Activated naive CD8-positive, alpha-beta T cell treated with anti-CD3 and anti-CD28 coated beads, Interleukin-2, amount 10 ng/mL, durations not matched to agents 7 days and 5 days (primary cell): Measurements from ENCODE around the gene HABP2. TPM values are rescaled to one million over a fixed set of nuclear protein-coding genes. Genes with fewer than 3 reads are reported as not detected.

Source experiments
- ATAC-seq: fragments of 150-1000 bp; cut with Tn5 transposase; one replicate; pipeline ENCODE4 v1.10.0; 2021; ENCODE audit warnings: low read depth, moderate library complexity
- POLR2A ChIA-PET: fragments of 350-600 bp; sonication (Branson Sonifier 250); formaldehyde crosslinking; loops from one replicate; lab custom pipeline; 2021; ENCODE audit warnings: antibody characterized with exemption; lab: Charles Lee
- DNase-seq: peaks from one replicate; pipeline ENCODE4 v3.0.0; 2021
- H3K27ac Mint-ChIP-seq: one replicate; pipeline ENCODE4 v1.8.0; 2022; ENCODE audit warnings: mild to moderate bottlenecking, mixed read lengths
- H3K27me3 Mint-ChIP-seq: one replicate; pipeline ENCODE4 v1.8.0; 2022; ENCODE audit warnings: mild to moderate bottlenecking, moderate library complexity, mixed read lengths
- H3K36me3 Mint-ChIP-seq: one replicate; pipeline ENCODE4 v1.8.0; 2021; ENCODE audit warnings: mild to moderate bottlenecking, mixed read lengths
- H3K4me1 Mint-ChIP-seq: one replicate; pipeline ENCODE4 v1.8.0; 2021; ENCODE audit warnings: mixed read lengths
- H3K4me3 Mint-ChIP-seq: one replicate; pipeline ENCODE4 v1.8.0; 2022; ENCODE audit warnings: mild to moderate bottlenecking, moderate library complexity, mixed read lengths
- H3K9me3 Mint-ChIP-seq: one replicate; pipeline ENCODE4 v1.8.0; 2021; ENCODE audit warnings: mixed read lengths
- total RNA-seq, 2 experiments: library from RNA; stranded (reverse); gene quantifications; one replicate each; pipeline ENCODE4 v1.2.3, GENCODE V29; 2021

The HABP2 gene
- total RNA-seq, 2 experiments from 2014 or later = not detected

DNA sequence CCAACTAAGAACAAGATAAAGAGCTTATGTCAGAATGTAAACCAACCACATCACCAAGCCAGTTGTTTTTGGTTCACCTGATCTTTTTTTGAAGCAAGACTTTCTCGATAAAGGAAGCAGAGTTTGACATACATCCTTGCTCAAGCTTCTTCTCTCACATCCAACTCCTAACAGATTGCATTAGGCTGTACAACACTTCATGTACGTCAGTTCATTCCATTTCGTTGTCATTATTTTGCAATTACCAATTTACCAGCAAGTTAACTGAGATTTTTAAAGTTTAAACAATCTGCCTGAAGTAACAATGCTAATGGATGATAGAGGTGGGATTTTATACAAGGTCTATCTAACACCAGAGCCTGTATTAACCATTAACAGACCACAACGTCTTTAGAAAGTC is 70.0 kb downstream of the HABP2 start:
- DNase-seq (no peak), ATAC-seq (no peak)
- Mint-ChIP-seq H3K27ac (no peak overlapping the region), H3K4me1 (no peaks in the 10 kb centered on the region), H3K36me3 (no peaks in the 10 kb centered on the region), H3K9me3 (no peaks in the 10 kb centered on the region), H3K27me3 (peaks cover 38% of the 10 kb centered on the region), H3K4me3 (no peak overlapping the region)
- POLR2A ChIA-PET = no interaction called here

DNA sequence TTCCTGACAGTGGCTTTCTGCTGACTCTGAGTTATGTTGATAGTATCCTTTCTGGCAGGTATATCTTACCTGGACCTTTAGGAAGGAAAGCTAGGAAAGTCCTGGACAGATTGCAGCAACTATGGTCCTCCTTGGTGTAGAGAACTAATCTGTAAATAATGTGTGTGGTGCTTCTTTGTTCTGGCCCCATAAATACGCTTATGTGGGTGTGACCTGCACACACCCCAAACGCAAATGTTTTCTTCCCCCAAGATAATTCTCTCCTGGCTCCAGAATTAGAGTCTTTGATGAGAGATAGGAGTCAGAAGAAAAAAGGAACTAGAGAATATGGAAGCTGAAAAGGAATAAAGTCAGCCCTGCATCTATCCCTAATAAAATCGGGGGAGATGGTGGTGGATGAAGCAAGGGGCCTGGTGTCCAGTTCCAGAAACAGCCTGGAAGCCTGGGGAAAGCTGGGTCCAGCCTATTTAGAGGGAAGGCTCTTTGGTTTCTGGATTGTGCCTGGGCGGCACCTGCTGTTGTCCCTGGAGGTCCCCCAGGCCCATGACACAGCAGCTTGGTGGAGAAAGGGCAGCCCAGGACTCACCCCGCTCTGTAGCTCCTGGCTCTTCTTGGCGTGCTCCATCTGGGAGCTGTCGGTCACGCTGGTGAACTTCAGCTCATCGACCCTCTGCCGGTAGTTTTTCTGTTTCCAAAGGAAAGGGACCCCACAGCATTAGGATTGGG is 72.8 kb downstream of the HABP2 start:
- peaks cover 26% of the 10 kb centered on the region for H3K27me3 Mint-ChIP-seq
- POLR2A ChIA-PET = no interaction called here

DNA sequence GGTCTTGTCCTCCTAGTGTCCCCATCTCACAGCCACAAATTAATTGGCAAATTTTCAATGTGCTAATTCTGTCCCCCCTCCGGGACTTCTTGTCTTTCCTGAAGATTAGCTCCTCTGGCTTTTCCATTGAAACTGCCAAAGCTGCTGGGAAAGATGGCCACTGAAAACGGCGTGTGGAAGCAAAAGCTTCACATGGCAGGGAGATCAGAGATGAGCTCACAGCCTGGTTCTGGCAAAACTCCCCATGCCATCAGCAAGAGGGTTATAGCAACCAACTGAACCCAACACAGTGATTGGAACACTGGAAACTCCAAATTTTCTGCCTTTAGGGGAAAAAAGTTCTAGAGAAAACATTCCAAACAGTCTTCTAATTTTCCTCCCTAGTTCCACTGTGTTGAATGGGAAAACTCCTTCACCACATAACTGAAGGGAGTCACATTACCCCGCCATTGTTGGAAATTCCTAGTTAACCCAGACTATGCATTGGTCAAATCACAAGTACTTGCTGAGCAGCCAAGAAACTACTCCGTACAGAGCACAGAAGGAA is 74.0 kb downstream of the HABP2 start:
- H3K4me1 Mint-ChIP-seq = no peaks in the 10 kb centered on the region
- no peaks in the 10 kb centered on the region for H3K9me3 Mint-ChIP-seq
- no peak for ATAC-seq
- H3K27ac Mint-ChIP-seq = no peak overlapping the region
- POLR2A ChIA-PET = no interaction called here
- no peak overlapping the region for H3K4me3 Mint-ChIP-seq
- no peaks in the 10 kb centered on the region for H3K36me3 Mint-ChIP-seq
- peaks cover 23% of the 10 kb centered on the region for H3K27me3 Mint-ChIP-seq
- DNase-seq = no peak

More for the DNA sequence above, 72.8 kb downstream of the HABP2 start:
- Mint-ChIP-seq H3K27ac (no peak overlapping the region), H3K9me3 (no peaks in the 10 kb centered on the region), H3K4me3 (no peak overlapping the region), H3K4me1 (no peaks in the 10 kb centered on the region), H3K36me3 (no peaks in the 10 kb centered on the region)
- no peak for ATAC-seq
- DNase-seq = no peak

DNA sequence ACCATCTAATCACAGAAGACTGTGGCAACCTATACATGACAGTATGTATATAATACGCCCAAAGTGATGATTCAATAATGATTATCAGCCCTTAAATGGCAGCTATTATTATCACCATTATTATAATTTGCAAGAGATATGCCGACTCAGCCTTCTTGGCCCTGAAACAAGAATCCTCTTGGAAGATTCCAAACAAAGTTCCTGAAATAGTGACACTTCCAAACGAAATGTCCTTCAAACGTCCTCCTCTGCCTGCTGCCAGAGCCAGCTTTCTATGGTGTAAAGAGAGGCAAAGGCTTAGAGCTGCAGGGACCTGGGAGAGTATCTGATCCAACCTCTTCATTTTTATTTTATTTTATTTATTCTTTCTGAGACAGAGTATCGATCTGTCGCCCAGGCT is 75.0 kb downstream of the HABP2 start:
- ATAC-seq = no peak
- H3K4me3 Mint-ChIP-seq = no peak overlapping the region
- H3K4me1 Mint-ChIP-seq = no peaks in the 10 kb centered on the region
- POLR2A ChIA-PET = no interaction called here
- peaks cover 19% of the 10 kb centered on the region for H3K27me3 Mint-ChIP-seq
- DNase-seq = no peak
- no peaks in the 10 kb centered on the region for H3K36me3 Mint-ChIP-seq
- no peaks in the 10 kb centered on the region for H3K9me3 Mint-ChIP-seq
- H3K27ac Mint-ChIP-seq = no peak overlapping the region

DNA sequence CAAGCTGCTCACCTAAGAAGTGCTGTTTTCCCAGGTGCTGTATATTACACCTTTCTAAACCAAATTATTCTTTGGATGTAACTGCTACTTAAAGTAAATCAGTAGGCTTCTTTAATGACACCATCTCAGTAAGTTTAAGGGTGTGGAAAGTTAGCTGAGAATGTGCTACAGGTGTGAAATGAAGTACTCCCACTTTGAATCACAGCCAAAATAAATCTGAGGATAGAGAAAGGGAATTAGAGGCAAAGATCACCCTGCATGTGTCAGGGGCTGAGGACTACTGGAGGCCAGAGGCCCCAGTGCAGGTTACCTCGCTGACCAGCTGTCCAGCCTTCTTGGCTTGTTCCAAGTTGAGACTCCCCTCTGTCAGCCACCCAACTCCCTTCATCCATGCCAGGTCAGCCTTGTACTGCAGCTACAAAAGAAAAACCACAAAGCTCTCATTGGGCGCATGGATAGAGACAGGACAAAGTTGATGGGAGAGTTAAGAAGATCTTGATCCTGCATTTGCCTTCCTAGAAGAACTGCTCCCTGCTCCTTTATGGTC is 75.8 kb downstream of the HABP2 start:
- DNase-seq = no peak
- POLR2A ChIA-PET = no interaction called here
- Mint-ChIP-seq H3K27me3 (peaks cover 19% of the 10 kb centered on the region), H3K36me3 (no peaks in the 10 kb centered on the region), H3K4me1 (no peaks in the 10 kb centered on the region), H3K9me3 (no peaks in the 10 kb centered on the region), H3K4me3 (no peak overlapping the region), H3K27ac (no peak overlapping the region)
- no peak for ATAC-seq

DNA sequence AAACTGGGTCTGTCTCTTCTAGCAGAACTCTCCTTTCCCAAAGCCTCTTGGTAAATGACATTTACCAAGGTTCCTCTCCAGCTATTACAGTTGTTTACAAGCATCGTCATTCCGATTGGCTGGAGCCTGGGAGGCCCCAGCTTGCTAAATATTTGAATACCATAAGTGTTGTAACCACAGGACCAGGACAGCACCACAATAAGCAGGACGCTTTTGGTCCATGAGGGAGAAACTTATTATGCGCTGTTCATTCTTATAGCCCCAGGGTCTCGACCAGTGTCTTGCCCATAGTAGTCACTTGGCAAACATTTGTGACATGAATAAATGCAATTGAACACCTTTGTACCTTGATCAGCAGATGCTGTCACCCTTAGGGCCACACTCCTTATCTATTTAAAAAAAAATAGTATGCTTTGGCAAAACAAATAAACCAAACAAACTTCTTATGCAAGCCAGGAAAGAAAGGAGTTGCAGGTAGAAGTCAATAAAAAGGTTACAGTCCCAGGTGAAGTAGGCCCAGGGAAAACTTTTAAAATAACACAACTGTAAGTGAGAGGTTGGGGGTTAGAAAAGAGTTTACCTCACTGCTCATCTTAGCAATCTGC is 78.2 kb downstream of the HABP2 start:
- no peak for DNase-seq
- Mint-ChIP-seq H3K4me1 (no peaks in the 10 kb centered on the region), H3K9me3 (no peaks in the 10 kb centered on the region), H3K36me3 (no peaks in the 10 kb centered on the region), H3K27ac (no peak overlapping the region), H3K27me3 (peaks cover 3% of the 10 kb centered on the region), H3K4me3 (no peak overlapping the region)
- no peak for ATAC-seq
- POLR2A ChIA-PET = no interaction called here

DNA sequence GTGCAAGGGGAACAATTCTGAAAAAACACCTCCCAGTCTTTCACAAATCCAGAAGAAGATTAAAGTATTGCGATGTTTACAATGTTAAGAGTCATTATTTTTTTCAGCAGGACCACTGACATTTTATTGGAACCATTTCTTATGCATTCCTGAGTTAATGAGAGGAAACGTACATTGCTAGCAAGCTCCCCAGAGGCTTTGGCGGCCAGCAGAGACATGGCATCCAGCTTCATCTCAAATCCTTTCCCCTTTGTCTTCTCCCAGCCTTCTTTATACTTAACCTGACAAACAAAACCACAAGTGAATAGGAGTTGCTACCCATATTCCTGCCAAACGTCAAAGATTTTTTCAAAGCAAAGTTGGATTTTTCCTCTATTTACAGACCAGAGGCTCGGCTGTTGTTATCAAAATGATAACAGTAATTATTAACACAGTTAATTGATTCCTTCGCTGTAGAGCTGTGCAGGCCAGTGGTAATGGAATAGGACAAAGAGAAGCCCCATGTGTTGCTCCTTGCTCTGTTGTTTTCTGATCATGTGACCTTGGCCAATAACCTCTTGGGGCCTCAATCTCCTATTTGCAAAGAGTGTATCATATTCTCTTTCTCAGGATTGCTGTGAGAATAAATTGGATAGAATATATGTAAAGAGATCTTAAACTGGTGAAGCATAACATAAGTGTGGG is 79.0 kb downstream of the HABP2 start:
- ATAC-seq = no peak
- no peak overlapping the region for H3K27ac Mint-ChIP-seq

More for the DNA sequence above, 79.0 kb downstream of the HABP2 start:
- no peaks in the 10 kb centered on the region for H3K36me3 Mint-ChIP-seq
- DNase-seq = no peak
- H3K9me3 Mint-ChIP-seq = no peaks in the 10 kb centered on the region
- POLR2A ChIA-PET = no interaction called here
- H3K4me1 Mint-ChIP-seq = no peaks in the 10 kb centered on the region
- no peak overlapping the region for H3K4me3 Mint-ChIP-seq
- H3K27me3 Mint-ChIP-seq = peaks cover 3% of the 10 kb centered on the region

Other genes with a start within 250 kb of the HABP2 start
- not detected for gene NRAP, start 111.0 kb downstream of the HABP2 start, total RNA-seq
- 10 to 100 TPM; 32.6 to 35.9 TPM for gene CASP7, start 126.9 kb downstream of the HABP2 start, total RNA-seq
- not detected for gene PLEKHS1, start 198.6 kb downstream of the HABP2 start, total RNA-seq